Fibroblast of skin of scalp (primary cell): ENCODE data around the gene CFAP77.

ENCODE experiments used
- DNase-seq: peaks from one replicate; pipeline ENCODE4 v3.0.0-alpha.2; 2013

CFAP77 gene

GRCh38 chr9:132606066-132606465, 196.1 kb downstream of the CFAP77 start:
- DNase-seq = no peak

GRCh38 chr9:132609184-132609583, 199.2 kb downstream of the CFAP77 start:
- DNase-seq = no peak

- peak; percentile 78 for DNase-seq
These were observed 199.8 kb downstream of the CFAP77 start for GRCh38 chr9:132609829-132610228.

GRCh38 chr9:132610661-132611060, 200.7 kb downstream of the CFAP77 start:
- DNase-seq = no peak

- no peak for DNase-seq
These were observed 204.3 kb downstream of the CFAP77 start for GRCh38 chr9:132614324-132614723.

- DNase-seq = no peak
These were observed 205.8 kb downstream of the CFAP77 start for GRCh38 chr9:132615774-132616173.

- no peak for DNase-seq
These were observed 206.7 kb downstream of the CFAP77 start for GRCh38 chr9:132616725-132617124.

- DNase-seq = peak; percentile 45
These were observed 212.1 kb downstream of the CFAP77 start for GRCh38 chr9:132622159-132622558.
